ENCODE measurements around the gene HMGB3.

The HMGB3 gene

DNA sequence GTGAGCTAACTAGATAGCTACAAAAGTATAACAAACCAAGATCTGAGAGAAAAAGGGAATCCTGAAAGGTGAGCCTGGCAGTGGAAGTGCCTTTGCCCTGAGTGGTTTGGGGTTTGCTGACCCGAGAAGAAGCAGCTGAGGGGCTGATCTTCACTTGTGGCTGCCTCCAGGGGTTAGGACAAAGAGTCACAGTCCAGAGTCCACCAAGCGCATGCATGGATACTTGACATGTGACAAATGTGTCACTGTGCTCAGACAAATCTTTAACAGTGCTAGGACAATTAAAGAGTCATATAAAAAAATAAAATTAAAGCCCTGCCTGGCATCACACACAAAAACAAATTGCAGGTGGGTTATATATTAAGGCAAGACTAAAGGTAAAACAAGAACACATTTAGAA lies 26.4 kb downstream of the HMGB3 start:
- Histone ChIP-seq H3K9me3 (replicated peaks in 1 of 11) (peaks cover 30 to 42% (median 35%) of the 10 kb centered on the region in 11 experiments), H3K4me1 (no peaks in the 10 kb centered on the region), H3K4me2 (no peak overlapping the region), H3K9ac (no peak overlapping the region), H3K27me3 (no peaks in the 10 kb centered on the region), H3K4me3 (no peak overlapping the region), H3K27ac (no peak overlapping the region), H3K36me3 (0 out of 22 replicates have a peak, but pooled peaks cover 0 to 3% (median 0%) of the 10 kb centered on the region in 11 experiments), H4K20me1 (no peaks in the 10 kb centered on the region)
- no peak for TF ChIP-seq Cebpa-rat (IDR thresholded peaks at IDR 0.05)

DNA sequence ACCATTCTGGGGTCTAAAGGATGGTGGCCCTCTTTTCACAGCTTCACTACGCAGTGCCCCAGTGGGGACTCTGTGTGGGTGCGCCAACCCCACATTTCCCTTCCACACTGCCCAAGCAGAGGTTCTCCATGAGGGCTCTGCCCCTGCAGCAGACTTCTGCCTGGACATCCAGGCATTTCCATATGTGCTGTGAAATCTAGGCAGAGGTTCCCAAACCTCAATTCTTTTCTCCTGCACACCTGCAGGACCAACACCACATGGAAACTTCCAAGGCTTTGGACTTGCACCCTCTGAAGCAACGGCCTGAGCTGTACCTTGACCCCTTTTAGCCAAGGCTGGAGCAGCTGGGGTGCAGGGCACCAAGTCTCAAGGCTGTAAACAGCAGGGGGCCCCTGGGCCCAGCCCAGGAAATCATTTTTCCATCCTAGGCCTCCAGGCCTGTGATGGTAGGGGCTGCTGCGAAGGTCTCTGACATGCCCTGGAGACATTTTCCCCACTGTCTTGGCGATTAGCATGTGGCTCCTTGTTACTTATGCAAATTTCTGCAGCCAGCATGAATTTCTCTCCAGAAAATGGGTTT lies 30.1 kb downstream of the HMGB3 start:
- H3K9me3 ChIP-seq (replicated peaks in 1 of 11) = peaks cover 30 to 37% (median 34%) of the 10 kb centered on the region in 11 experiments
- H3K27ac ChIP-seq = no peak overlapping the region

DNA sequence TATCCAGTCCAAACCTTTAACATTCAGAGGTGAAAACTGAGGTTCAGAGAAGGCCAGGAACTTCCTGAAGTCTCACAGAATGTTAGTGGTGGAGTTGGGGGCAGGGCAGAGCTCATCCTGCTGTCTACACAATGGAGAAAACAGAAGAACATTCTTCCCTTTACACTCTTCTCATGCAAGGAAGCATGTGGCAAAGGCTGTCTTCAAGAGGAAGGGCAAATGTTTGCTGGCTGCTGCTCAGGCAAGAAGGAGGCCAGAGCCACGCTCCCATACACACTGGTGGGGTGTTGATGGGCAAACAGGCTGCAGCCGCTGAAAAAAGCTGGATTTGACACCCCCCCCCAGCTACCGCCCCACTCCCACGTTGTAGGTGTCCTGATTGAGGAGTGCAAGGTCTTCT lies 32.5 kb downstream of the HMGB3 start:
- no peak overlapping the region for H3K27ac ChIP-seq
- no peaks in the 10 kb centered on the region for H4K20me1 ChIP-seq
- no peaks in the 10 kb centered on the region for H3K4me1 ChIP-seq
- no peak overlapping the region for H3K4me3 ChIP-seq
- H3K36me3 ChIP-seq = 0 out of 22 replicates have a peak, but pooled peaks cover 0 to 3% (median 0%) of the 10 kb centered on the region in 11 experiments
- H3K9ac ChIP-seq = no peak overlapping the region
- peaks cover 30 to 40% (median 35%) of the 10 kb centered on the region in 11 experiments for H3K9me3 ChIP-seq (replicated peaks in 1 of 11)
- H3K27me3 ChIP-seq = no peaks in the 10 kb centered on the region
- TF ChIP-seq Cebpa-rat (IDR thresholded peaks at IDR 0.05) = no peak
- no peak overlapping the region for H3K4me2 ChIP-seq

More for the DNA sequence above, 30.1 kb downstream of the HMGB3 start:
- Histone ChIP-seq H3K4me3 (0 out of 20 replicates have a peak overlapping the region, but pooled peaks of 1 of the 10 experiments have one; percentile 28), H4K20me1 (no peaks in the 10 kb centered on the region), H3K4me2 (no peak overlapping the region), H3K36me3 (0 out of 22 replicates have a peak, but pooled peaks cover 0 to 3% (median 0%) of the 10 kb centered on the region in 11 experiments), H3K4me1 (no peaks in the 10 kb centered on the region), H3K27me3 (no peaks in the 10 kb centered on the region), H3K9ac (no peak overlapping the region)
- TF ChIP-seq Cebpa-rat (IDR thresholded peaks at IDR 0.05) = no peak

DNA sequence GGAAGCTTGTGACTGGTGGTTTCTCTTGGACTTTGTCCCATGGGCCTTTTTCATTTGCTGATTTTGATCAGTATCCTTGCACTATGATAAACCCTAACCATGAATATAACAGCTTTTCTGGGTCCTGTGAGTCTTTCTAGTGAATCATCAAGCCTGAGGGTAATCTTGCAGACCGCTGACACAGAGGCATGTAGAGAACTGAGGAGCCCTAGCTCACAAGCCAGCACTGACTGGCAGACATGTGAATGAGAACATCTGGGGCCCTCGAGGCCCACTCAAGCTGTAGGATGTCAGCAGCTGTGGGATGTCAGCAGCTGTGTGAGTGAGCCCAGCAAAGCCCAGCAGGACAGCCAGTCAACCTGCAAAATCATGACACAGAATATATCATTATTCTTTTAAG lies 36.7 kb downstream of the HMGB3 start:
- no peak overlapping the region for H3K27ac ChIP-seq
- H3K4me2 ChIP-seq = no peak overlapping the region
- H3K36me3 ChIP-seq = no peaks in the 10 kb centered on the region
- H3K4me3 ChIP-seq = no peak overlapping the region
- no peaks in the 10 kb centered on the region for H3K27me3 ChIP-seq
- no peaks in the 10 kb centered on the region for H3K4me1 ChIP-seq
- no peaks in the 10 kb centered on the region for H4K20me1 ChIP-seq
- TF ChIP-seq Cebpa-rat (IDR thresholded peaks at IDR 0.05) = no peak
- H3K9me3 ChIP-seq (replicated peaks in 1 of 11) = peaks cover 0 to 6% (median 0%) of the 10 kb centered on the region in 11 experiments; a peak in 3 of 22 replicates
- no peak overlapping the region for H3K9ac ChIP-seq

DNA sequence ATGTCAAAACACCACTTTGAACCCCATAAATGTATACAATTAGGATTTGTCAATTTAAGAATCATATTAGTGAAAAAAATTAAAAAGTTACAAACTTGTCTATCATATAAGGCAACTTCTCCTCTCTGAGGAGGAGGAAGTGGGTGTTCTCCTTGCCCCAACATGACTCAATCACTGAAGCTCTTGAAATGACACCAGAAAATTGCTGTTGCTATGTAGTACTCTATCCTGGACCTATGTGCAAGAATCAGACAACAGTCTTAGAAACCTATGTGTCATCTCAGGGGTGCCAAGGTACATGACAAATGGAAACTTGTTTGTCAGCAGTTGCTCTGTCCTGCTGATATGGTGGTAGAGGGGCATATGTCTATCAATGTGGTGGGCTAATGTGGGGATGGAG lies 47.7 kb downstream of the HMGB3 start:
- H3K27me3 ChIP-seq = no peaks in the 10 kb centered on the region
- no peaks in the 10 kb centered on the region for H3K9me3 ChIP-seq (replicated peaks in 1 of 11)
- H4K20me1 ChIP-seq = no peaks in the 10 kb centered on the region
- H3K4me1 ChIP-seq = peaks cover 0 to 31% (median 0%) of the 10 kb centered on the region in 10 experiments; a peak in 6 of 20 replicates
- peak overlapping the region in 2 of 11 experiments; percentile 62 to 72; a peak in 4 of 22 replicates for H3K27ac ChIP-seq
- H3K4me3 ChIP-seq = no peak overlapping the region
- H3K4me2 ChIP-seq = peak overlapping the region in 3 of 11 experiments; percentile 49 to 64 (median 63); a peak in 6 of 22 replicates
- TF ChIP-seq Cebpa-rat (IDR thresholded peaks at IDR 0.05) = no peak
- no peaks in the 10 kb centered on the region for H3K36me3 ChIP-seq
- H3K9ac ChIP-seq = no peak overlapping the region

DNA sequence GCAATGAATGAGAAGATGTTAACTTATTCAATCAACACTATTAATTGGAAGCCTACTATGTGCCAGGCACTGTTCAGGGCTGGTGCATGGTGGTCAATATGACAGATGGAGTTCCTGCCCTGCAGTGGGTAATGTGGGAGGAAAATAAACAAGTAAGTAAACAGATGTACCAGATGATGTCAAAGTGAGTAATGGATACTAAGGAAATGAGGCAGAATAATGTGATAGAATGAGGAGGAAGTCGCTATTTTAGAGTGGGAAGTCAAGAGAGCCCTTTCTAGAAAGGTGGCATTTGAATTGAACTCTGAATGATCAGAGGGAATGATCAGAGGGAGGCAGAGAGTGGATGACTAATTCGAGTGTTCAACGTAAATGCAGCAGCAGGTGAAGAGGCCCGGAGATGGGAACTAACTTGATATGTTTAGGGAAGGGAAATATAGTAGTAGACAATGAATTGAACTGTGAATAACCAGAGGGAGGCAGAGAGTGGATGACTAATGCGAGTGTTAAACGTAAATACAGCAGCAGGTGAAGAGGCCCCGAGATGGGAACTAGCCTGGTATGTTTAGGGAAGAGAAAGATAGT lies 48.3 kb downstream of the HMGB3 start:
- Histone ChIP-seq H3K9ac (no peak overlapping the region), H3K27me3 (no peaks in the 10 kb centered on the region; a peak in 1 of 22 replicates), H3K4me3 (no peak overlapping the region), H3K4me1 (peaks cover 0 to 31% (median 0%) of the 10 kb centered on the region in 10 experiments; a peak in 6 of 20 replicates), H3K36me3 (no peaks in the 10 kb centered on the region), H3K27ac (peak overlapping the region in 2 of 11 experiments; percentile 62 to 72; a peak in 4 of 22 replicates), H3K4me2 (peak overlapping the region in 3 of 11 experiments; percentile 49 to 64 (median 63); a peak in 6 of 22 replicates), H4K20me1 (no peaks in the 10 kb centered on the region), H3K9me3 (replicated peaks in 1 of 11) (no peaks in the 10 kb centered on the region)
- no peak for TF ChIP-seq Cebpa-rat (IDR thresholded peaks at IDR 0.05)

DNA sequence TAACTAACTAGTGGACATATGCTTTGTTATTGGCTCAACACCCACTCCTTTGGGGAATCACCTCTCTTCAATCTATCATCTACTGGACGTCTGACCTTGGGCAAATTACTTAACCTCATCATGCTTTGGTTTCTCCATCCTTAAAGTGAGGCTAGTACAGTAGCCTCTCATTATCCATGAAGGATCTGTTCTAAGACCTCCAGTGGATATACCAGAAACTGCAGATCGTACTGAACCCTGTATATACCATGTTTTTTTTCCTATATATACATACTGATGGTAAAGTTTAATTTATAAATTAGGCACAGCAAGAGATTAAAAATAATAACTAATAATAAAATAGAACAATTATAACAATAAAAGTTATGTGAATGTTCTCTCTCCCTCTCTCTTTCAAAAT lies 56.2 kb downstream of the HMGB3 start:
- Histone ChIP-seq H3K27ac (no peak overlapping the region), H3K4me1 (peaks cover 0 to 17% (median 0%) of the 10 kb centered on the region in 10 experiments; a peak in 3 of 20 replicates), H3K4me2 (no peak overlapping the region), H3K4me3 (no peak overlapping the region), H4K20me1 (no peaks in the 10 kb centered on the region), H3K9me3 (replicated peaks in 1 of 11) (peaks cover 6 to 15% (median 12%) of the 10 kb centered on the region in 11 experiments; a peak in 17 of 22 replicates), H3K36me3 (no peaks in the 10 kb centered on the region), H3K9ac (no peak overlapping the region), H3K27me3 (no peaks in the 10 kb centered on the region; a peak in 1 of 22 replicates)
- no peak for TF ChIP-seq Cebpa-rat (IDR thresholded peaks at IDR 0.05)
